Activated T-helper 1 cell treated with Interleukin-2 at 50 U/mL for 16 hours (primary cell): ENCODE data around the gene ESR1.
"Not testable (repeated sequence)": the region's sequence is repeated elsewhere in the genome, so short reads cannot be mapped to it uniquely, and the experiment has no call there.

Experiments
- DNase-seq: peaks from one replicate; pipeline ENCODE4 v3.0.0-alpha.2; 2020; ENCODE audit warnings: low read depth

The ESR1 gene

GRCh38 chr6:151813858-151814257 lies 6.4 kb downstream of the ESR1 start:
- DNase-seq: no peak

GRCh38 chr6:151814614-151815013 lies 7.1 kb downstream of the ESR1 start:
- DNase-seq: no peak

- DNase-seq: no peak
Observed at GRCh38 chr6:151822252-151823111, 15.0 kb downstream of the ESR1 start.

DNA sequence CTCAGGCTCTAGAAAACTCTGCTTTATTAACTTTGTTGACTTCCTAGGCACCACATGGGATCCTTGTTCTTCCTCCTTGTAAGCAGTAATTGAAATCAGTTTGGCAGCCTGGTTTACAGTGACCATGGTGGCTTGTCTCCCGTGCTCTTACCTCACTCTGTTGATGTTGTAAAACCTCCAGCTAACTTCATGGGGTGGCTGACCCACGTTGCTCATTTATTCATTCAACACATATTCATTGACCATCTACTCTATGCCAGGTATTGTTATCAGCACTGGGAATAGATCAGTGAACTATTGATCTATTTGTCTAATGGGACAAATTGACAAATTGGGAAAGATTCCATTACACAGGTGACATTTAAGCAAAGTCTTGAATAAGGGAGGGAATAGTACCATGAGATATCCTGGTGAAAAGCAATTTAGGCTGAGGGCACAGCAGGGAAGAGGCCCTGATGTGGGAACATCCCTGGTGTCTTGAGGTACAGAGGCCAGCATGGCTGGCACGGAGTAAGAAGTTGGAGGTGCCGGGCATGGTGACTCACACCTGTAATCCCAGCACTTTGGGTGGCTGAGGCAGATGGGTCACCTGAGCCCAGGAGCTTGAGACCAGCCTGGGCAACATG lies 19.1 kb downstream of the ESR1 start:
- DNase-seq: no peak

DNA sequence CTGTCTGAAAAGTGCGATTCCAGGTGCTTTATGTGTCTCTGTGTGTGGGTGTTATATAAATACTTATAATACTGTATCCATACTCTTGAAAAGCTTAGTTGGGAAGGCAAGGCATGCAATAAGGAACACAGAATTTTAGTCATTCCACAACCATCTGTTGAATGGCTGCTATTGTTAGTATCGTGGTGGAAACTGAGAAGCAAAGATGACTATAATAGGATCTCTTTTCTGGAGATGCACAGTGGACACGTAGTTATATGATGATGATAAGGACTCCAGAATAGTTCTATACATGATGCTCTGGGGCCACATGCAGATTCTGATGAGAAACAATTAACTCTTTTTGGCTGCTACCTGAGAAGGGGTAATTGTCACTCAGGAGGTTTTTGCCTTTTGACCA lies 25.2 kb downstream of the ESR1 start:
- DNase-seq: no peak

DNA sequence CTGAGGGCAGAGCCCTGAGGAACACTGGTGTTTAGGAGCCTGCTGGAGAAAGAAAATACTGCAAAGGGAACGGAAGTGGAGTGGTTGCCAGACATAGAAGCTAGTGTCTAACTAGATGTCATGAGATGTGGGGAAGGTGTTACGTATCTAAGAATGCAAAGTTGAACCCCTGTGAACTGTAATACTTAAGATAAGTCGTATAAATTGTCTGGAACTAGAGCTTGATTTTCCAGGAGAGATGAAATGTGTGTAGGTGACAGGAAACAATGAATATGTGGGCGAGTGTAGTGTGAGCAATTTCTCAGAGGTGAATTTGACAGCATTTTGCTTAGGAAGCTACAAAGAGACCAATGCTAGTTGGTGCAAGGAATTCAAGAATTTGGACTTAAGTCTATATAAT lies 27.9 kb downstream of the ESR1 start:
- no peak for DNase-seq

DNA sequence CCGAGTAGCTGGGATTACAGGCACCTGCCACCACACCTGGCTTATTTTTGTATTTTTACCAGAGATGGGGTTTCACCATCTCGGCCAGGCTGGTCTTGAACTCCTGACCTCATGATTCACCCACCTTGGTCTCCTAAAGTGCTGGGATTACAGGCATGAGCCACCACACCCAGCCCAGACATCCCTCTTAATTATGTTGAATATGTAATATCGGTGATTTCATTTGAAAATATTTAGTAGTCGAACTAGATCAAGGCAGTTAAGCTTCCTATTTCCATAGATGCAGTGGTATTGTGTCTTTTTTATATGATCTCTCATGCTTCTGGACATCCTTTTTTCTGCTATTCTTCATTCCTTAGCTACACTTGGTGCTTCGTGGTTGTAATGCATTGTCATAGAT lies 29.7 kb downstream of the ESR1 start:
- DNase-seq: no peak

DNA sequence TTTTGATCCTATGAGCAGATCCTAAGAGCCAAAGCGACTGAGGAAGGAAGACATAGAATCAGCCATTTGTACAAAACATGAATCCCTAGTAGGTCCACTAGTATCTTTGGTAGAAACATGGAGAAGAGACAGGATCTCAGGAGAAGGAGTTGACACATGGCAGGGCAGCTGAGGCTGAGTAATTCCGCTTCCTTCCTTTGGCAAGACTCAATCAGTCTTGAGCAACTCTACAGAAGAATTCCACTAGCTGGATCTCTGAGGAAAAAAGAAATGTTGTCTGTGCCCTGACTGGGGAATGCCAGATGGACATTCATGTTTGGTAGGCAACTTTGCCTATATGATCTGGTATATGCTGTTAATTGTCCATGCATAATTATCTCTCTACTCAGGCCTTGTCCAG lies 35.3 kb downstream of the ESR1 start:
- DNase-seq: no peak

DNA sequence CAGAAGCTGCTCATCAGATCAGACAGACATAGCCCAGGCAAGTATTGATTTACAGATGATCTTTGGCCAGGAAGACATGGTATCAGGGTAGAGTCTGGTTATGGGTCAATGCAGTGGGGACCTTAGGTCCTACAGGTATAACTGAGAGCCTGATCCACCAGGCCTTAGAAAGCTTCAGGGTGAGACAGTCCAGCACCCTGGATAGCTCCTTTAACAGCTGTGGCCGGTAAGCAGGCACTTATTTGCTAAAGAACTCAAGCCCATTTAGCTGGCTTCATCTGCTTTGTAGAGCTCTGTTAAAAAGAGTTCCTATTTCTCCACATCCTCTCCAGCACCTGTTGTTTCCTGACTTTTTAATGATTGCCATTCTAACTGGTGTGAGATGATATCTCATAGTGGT lies 39.6 kb downstream of the ESR1 start:
- DNase-seq: no peak

GRCh38 chr6:151850479-151851003 lies 43.1 kb downstream of the ESR1 start:
- no peak for DNase-seq

- no peak for DNase-seq
Observed at GRCh38 chr6:151858294-151858693, 50.8 kb downstream of the ESR1 start.

DNA sequence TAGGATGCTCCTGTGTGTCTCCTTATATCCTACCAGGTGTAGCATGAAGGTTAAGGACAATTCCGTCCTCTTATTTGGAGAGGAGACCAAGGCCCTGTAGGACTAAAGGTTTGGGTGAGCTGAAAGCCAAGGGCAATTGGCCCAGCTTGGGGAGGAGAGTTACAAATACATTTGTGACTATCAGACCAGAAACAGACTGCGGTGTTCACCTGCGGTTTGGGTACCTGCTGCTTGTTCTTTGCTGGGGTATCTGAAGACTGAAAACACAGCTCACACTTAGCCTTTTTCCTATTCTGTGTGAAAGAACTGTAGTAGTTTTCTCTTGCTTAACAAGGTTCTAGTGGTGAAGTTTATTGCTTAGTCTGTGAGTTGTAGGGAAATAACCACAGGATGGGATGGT lies 55.0 kb downstream of the ESR1 start:
- no peak for DNase-seq

DNA sequence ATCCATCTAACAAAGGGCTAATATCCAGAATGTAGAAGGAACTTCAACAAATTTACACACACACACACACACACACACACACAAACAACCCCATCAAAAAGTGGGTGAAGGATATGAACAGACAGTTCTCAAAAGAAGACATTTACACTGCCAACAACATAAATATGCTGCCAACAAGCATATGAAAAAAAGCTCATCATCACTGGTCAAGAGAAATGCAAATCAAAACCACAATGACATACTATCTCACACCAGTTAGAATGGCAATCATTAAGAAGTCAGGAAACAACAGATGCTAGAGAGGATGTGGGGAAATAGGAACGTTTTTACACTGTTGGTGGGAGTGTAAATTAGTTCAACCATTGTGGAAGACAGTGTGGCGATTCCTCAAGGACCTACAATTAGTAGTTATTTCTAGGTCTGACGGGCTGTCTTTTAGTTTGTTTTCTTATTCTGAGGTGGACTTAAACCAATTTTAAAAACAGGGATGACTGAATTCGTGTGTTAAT lies 59.9 kb downstream of the ESR1 start:
- DNase-seq: not testable (repeated sequence)

GRCh38 chr6:151869345-151869744 lies 61.9 kb downstream of the ESR1 start:
- no peak for DNase-seq

- no peak for DNase-seq
Observed at GRCh38 chr6:151869787-151870186, 62.3 kb downstream of the ESR1 start.

DNA sequence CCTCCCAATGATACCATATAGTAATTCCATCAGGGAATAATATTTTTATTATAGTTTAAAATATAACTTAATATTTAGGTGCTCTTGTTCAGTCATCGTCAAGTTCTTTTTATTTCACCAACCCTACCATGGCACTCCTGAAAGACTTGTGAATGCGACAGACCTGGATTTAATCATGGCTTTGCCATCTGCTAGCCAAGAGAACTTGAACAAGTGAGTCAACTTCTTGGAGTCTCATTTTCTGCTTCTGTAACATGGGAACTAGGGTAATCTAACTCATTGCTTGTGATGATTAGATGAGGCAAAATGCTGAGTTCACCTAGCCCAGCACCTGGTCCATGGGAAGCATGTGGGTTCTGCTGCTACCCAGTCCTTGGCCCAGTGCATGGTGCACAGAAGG lies 62.9 kb downstream of the ESR1 start:
- DNase-seq: no peak

DNA sequence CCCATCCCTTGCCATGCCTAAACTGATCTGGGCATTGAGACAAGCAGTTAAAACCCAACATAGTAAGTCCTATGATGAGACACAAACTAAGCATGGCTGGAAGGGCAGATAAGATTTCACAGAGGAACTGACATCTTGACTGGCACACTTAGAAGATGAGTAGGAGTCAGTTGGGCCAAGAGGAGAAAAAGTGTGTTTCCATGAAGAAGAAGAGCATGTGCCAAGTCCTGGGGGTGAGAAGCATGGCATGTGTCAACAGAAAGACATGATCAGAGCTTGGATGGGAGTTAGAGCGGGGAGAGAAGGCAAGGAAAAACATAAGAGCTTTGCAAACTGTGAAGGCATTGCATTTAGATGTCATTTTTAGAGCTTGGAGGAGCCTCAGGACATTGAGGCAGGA lies 68.0 kb downstream of the ESR1 start:
- DNase-seq: no peak

GRCh38 chr6:151876122-151876521 lies 68.6 kb downstream of the ESR1 start:
- no peak for DNase-seq

DNA sequence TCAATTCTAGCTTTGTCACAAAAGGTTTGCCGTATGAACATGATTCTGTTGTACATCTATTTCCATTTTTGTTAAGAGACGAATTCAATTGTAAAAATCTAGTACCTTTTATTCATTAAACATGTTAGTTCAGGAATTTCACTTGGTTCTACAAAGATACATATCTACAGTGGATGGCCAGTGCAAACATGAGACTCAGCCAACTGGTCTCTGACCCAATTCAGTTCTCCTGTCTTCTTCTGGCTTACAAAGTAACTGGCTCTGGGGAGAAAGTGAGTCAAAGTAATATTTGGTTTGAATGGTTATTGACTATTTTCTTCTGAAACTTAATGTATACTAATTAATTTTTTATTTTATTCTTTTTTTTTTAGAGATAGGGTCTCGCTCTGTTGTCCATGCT lies 70.0 kb downstream of the ESR1 start:
- DNase-seq: no peak

- no peak for DNase-seq
Observed at GRCh38 chr6:151881231-151881630, 73.7 kb downstream of the ESR1 start.

GRCh38 chr6:151882206-151882605 lies 74.7 kb downstream of the ESR1 start:
- no peak for DNase-seq

GRCh38 chr6:151885234-151885633 lies 77.8 kb downstream of the ESR1 start:
- no peak for DNase-seq

DNA sequence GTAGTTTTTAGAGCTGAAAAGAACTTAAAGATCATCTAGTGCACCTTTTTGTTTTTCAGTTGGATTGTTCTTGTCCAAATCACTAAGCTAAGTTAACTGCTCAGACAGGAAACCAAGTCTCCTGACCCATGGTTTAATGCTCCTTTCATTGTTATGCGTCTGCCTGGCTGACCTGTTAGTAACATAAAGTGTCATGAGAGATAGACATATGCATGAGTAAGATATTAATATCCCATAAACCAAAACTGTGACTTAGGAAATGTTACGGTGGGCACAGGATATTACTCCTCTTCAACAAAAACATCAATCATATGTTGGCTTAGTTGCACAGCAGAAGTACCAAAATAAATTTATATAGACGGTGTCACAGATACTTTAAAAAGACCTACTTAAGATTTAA lies 84.0 kb downstream of the ESR1 start:
- DNase-seq: no peak
